D721Med (cell line): Measurements from ENCODE around the gene KLC3.
"Not testable (repeated sequence)": the region's sequence is repeated elsewhere in the genome, so short reads cannot be mapped to it uniquely, and the experiment has no call there.

ENCODE experiments used
- DNase-seq: peaks from one replicate; pipeline ENCODE4 v3.0.0; 2011; ENCODE audit warnings: low spot score; ENCODE audit not compliant: insufficient read length
- FAIRE-seq: peaks from 2 replicates; lab custom pipeline; 2011; peaks lifted over from hg19 to GRCh38; lab: Jason Lieb, UNC
- CTCF ChIP-seq: IDR thresholded peaks from 2 replicates; pipeline ENCODE4 v1.5.1; 2012; ENCODE audit warnings: mild to moderate bottlenecking, control low read depth; ENCODE audit not compliant: insufficient read depth; ENCODE audit errors: missing control alignments

Gene KLC3

GRCh38 chr19:45305421-45305820, 35.1 kb upstream of the KLC3 start:
- no peak for TF ChIP-seq CTCF
- DNase-seq: no peak
- FAIRE-seq: no peak

DNA sequence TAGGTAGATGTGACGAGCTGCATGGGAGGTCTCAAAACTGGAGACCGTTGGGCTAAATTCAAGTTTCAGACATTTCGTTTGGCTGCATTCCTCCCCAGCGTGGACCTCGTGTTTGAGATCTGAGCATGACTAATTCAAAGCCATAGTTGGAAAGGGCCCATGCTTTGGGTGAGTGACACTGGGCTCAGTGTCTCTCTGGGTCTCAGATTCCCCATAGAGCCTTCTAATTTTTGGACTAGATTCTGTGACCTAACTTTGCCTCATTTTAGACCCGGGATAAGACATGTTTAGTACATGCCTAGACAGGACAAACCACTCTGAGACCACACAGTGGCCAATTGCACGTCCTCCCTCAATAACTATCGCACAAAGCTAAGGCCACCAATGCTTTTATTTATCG, 34.5 kb upstream of the KLC3 start:
- no peak for TF ChIP-seq CTCF
- FAIRE-seq (no peak), DNase-seq (no peak)

DNA sequence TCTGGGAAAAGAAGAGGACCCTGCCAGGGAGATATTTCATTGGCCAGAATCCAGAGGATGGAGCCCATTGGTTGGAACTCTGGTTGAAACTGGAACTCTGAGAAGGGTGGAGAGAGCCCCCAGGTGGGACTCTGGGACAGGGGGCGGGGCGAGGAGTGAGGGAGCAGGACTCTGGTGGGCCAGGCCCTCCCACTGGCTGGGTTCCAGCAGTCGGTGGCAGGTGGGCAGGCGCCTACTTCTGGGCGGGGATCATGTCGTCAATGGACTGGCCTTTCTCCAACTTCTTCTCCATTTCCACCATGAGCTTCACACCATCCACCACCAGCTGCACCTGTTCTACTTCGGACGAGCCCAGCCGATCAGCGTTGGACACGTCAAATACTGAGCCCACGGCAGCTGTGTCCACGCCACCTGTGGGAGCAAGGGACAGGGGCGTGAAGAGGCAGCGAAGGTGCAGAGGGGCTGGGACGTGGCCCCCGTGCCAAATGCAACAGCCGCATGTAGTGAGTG, 34.0 kb upstream of the KLC3 start:
- TF ChIP-seq CTCF: no peak
- FAIRE-seq (no peak), DNase-seq (no peak)

DNA sequence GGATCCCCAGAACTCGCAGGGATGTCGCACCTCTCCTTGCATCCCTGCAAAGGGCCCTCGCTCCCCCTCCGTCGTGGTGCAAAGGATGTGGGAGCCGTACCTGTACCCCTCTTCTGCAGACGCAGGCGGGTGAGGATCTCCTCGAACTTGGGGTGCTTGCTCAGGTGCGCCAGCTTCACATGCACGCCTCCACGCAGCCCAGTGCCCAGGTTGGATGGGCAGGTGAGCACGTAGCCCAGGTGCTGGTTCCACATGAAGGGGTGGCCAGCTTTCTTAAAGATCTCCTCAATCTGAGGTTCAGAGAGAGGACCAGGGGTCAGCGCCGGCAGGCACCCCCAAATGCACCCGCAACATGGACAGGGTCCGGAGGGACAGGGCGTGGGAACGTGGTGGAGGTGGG, 33.2 kb upstream of the KLC3 start:
- no peak for TF ChIP-seq CTCF
- FAIRE-seq (no peak), DNase-seq (no peak)

DNA sequence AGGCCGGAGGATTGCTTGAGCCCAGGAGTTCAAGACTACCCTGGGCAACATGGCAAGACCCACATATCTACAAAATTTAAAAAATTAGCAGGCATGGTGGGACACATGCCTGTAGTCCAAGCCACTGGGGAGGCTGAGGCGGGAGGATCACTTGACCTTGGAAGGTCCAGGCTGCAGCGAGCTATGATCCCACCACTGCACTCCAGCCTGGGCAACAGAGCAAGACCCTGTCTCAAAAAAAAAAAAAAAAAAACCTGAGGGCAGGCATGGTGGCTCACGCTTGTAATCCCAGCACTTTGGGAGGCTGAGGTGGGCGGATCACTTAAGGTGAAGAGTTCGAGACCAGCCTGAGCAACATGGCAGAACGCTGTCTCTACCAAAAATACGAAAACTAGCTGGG, 31.2 kb upstream of the KLC3 start:
- DNase-seq, FAIRE-seq: not testable (repeated sequence)

DNA sequence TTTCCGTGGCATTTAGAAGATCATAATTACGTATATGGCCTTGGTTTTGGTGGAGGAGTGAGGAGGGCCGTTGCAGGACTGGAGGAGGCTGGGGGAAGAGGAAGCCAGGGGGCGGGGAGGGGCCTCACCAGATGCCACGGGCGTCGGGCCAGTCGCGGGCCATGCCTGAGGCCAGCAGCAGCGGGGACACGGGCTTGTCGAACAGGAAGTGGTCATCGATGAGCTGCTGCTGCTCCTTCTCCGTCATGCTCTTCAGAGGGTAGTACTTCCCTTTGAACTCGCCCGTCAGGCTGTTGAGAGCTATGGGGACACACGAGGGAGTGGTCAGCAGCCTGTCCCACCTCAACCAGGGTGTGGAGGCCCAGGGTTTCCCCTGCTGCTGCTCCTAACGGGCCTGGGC, 28.9 kb upstream of the KLC3 start:
- no peak for FAIRE-seq

GRCh38 chr19:45312285-45312684, 28.3 kb upstream of the KLC3 start:
- DNase-seq, FAIRE-seq: not testable (repeated sequence)

More for the DNA sequence above, 28.9 kb upstream of the KLC3 start:
- no peak for TF ChIP-seq CTCF
- DNase-seq: no peak

DNA sequence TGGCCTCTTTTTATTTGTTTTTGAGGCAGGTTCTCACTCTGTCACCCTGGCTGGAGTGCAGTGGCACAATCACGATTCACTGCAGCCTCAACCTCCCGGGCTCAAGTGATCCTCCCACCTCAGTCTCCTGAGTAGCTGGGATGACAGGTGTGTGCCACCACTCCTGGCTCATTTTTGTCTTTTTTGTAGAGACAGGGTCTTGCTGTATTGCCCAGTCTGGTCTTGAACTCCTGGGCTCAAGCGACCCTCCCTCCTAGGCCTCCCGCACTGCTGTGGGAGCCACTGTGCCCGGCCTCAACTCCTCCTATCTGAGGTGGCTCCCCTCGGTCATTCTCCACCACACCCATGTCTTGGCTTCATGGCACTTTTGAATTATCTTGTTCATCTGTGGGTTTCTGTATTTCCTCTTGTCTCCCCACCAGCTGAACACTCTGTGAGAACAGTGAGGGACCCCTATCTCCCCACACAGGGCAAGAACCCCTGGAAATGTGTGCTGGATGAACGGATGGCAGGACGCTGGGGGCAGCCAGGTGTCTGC, 25.8 kb upstream of the KLC3 start:
- FAIRE-seq (no peak), DNase-seq (no peak)
- TF ChIP-seq CTCF: no peak
